Chondrocyte (in vitro differentiated cells): ENCODE results near the gene SPRR2E. TPM values are rescaled to one million over a fixed set of nuclear protein-coding genes. Genes with fewer than 3 reads are reported as not detected.

Experiments
- DNase-seq: peaks from one replicate; pipeline ENCODE4 v3.0.0; 2021; ENCODE audit warnings: mixed read lengths, low spot score
- H3K27ac Mint-ChIP-seq: one replicate; pipeline ENCODE4 v1.8.0; 2021; ENCODE audit warnings: mild to moderate bottlenecking, moderate library complexity, mixed read lengths; ENCODE audit not compliant: unreplicated experiment
- H3K27me3 Mint-ChIP-seq: 2 replicates; pipeline ENCODE4 v1.8.0; 2021; ENCODE audit warnings: low read depth, mixed read lengths
- H3K36me3 Mint-ChIP-seq: 2 replicates; pipeline ENCODE4 v1.8.0; 2021; ENCODE audit warnings: low read depth, mixed read lengths
- H3K4me1 Mint-ChIP-seq: 2 replicates; pipeline ENCODE4 v1.8.0; 2021; ENCODE audit warnings: low read depth, mild to moderate bottlenecking, mixed read lengths
- H3K4me3 Mint-ChIP-seq: one replicate; pipeline ENCODE4 v1.8.0; 2021; ENCODE audit warnings: mild to moderate bottlenecking, moderate library complexity, mixed read lengths; ENCODE audit not compliant: unreplicated experiment
- H3K9me3 Mint-ChIP-seq: 2 replicates; pipeline ENCODE4 v1.8.0; 2021; ENCODE audit warnings: low read depth, mixed read lengths
- total RNA-seq: library from RNA; stranded (reverse); gene quantifications from 3 replicates; pipeline ENCODE4 v1.2.1, GENCODE V29; 2021
- TF ChIP-seq, protein P1 (sequence below): fragments of 200-600 bp; sonication (generic); IDR thresholded peaks from 2 replicates; pipeline ENCODE4 v1.5.0; 2021; ENCODE audit warnings: antibody characterized with exemption, mild to moderate bottlenecking, moderate library complexity

SPRR2E gene
- total RNA-seq, 1 donor from 2014 or later: not detected

DNA sequence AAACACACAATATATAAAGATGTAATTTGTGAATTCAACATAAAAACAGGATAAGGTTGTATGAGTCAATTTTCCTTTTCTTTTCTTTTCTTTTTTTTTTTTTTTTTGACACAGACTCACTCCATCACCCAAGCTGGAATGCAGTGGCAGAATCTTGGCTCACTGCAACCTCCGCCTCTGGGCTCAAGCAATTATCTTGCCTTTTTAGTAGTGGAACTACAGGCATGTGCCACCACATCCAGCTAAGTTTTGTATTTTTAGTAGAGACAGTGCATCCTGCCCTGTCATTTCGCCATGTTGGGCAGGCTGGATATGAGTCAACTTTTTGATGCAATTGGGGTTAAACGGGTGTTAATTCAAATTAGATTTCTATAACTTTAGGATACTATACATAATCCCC lies 12.6 kb downstream of the SPRR2E start:
- no peaks in the 10 kb centered on the region for H3K27me3 Mint-ChIP-seq
- TF ChIP-seq, protein P1, sequence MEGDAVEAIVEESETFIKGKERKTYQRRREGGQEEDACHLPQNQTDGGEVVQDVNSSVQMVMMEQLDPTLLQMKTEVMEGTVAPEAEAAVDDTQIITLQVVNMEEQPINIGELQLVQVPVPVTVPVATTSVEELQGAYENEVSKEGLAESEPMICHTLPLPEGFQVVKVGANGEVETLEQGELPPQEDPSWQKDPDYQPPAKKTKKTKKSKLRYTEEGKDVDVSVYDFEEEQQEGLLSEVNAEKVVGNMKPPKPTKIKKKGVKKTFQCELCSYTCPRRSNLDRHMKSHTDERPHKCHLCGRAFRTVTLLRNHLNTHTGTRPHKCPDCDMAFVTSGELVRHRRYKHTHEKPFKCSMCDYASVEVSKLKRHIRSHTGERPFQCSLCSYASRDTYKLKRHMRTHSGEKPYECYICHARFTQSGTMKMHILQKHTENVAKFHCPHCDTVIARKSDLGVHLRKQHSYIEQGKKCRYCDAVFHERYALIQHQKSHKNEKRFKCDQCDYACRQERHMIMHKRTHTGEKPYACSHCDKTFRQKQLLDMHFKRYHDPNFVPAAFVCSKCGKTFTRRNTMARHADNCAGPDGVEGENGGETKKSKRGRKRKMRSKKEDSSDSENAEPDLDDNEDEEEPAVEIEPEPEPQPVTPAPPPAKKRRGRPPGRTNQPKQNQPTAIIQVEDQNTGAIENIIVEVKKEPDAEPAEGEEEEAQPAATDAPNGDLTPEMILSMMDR: no peak
- H3K4me3 Mint-ChIP-seq: no peak overlapping the region
- H3K4me1 Mint-ChIP-seq: no peaks in the 10 kb centered on the region
- peaks cover 19% of the 10 kb centered on the region for H3K9me3 Mint-ChIP-seq
- no peak for DNase-seq
- H3K27ac Mint-ChIP-seq: no peak overlapping the region
- H3K36me3 Mint-ChIP-seq: no peaks in the 10 kb centered on the region

DNA sequence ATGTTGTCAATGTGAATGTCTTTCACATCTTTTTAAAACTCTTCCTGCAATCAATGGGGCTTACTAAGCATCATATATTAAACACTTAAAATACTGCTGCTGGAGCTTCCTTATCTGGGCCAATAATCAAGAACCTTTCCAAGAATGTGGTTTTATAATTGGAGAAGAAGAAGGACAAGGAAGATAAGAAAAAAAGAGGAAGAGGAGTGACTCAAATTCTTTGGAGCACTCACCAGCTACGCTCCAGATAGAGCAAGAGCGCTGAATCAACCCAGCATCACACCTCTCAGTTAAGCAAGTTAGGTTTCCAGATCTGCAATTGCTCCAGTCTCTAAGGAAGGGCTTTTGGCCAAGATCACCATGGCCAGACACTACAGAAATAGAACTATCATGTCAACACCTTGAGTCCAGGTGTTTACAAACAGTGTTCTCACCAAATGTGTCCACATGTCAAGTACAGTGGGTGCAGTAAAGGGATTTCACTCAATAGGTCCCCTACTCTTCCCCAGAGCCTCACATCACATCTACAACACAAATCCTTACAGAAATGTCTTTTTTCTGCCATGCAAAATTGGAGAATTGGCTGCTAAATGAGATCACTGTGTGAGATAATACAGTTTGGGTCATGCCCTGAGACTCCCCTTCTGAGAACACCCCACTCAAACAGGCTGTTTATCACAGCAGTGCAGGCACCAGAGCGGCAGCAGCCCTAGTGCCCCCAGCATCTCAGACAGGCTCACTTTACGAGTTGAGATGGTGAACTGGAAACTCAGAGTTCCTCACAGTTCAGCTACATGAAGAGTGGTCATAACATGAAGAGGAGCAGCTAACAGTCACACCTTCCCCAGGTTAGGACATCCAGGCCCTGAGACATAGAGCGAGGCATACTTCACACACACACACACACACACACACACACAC lies 21.3 kb downstream of the SPRR2E start:
- TF ChIP-seq, protein P1: no peak

DNA sequence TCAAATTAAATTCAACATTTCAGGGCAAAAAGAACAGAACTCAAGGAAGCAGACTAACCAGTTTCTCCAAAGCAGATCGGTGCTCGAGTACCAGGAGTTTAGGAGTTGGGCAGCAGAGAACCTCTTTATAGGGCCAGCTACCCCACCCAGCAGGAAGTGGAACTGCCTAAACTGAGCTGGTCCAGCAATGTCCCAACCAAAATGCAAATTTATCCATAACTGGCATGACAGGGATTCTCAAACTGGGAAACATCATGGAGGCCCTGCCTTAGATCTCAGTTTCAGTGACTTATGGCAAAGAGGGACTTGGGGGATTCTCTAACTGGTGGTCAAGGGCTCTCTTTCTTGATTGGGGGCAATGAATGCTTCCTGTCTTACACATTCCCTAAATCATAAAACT lies 22.8 kb downstream of the SPRR2E start, which contains the start of gene SPRR2B:
Gene SPRR2B (minus strand): TSS at position 101 of the 400 bp plus-strand sequence. CDS start 772 bp downstream, outside the sequence.
- TF ChIP-seq, protein P1: no peak
- Mint-ChIP-seq H3K4me3 (no peak within 1 kb of the TSS), H3K4me1 (no peaks in the 10 kb centered on the region), H3K27ac (no peak within 1 kb of the TSS), H3K36me3 (no peaks in the 10 kb centered on the region), H3K9me3 (no peaks in the 10 kb centered on the region), H3K27me3 (no peaks in the 10 kb centered on the region)
- DNase-seq: no peak

More for the DNA sequence above, 21.3 kb downstream of the SPRR2E start:
- Mint-ChIP-seq H3K4me1 (no peaks in the 10 kb centered on the region), H3K4me3 (no peak overlapping the region), H3K36me3 (no peaks in the 10 kb centered on the region), H3K9me3 (peaks cover 2% of the 10 kb centered on the region), H3K27ac (no peak overlapping the region), H3K27me3 (no peaks in the 10 kb centered on the region)
- no peak for DNase-seq

DNA sequence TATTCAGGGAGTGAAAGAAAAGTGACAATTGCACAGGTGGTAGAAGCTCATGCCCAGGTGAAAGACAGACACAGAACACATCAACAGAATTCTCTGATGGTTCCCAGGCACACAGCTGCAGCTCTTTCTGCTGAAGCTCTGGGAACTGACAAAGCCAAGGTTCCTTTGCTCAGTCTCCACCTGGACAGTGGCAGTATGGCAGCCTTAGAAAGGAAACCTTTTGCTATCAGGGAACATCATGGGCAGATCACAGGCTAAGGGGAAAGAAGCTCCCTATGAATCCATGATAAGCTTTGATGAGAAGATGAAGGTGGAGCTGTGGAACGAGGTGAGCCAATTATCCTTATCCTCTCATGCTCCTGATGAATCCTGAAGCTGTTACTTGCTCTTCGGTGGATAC lies 24.1 kb downstream of the SPRR2E start:
- Mint-ChIP-seq H3K36me3 (no peaks in the 10 kb centered on the region), H3K4me1 (no peaks in the 10 kb centered on the region), H3K9me3 (no peaks in the 10 kb centered on the region), H3K4me3 (no peak overlapping the region), H3K27ac (no peak overlapping the region), H3K27me3 (peaks cover 5% of the 10 kb centered on the region)
- TF ChIP-seq, protein P1: no peak
- DNase-seq: no peak

DNA sequence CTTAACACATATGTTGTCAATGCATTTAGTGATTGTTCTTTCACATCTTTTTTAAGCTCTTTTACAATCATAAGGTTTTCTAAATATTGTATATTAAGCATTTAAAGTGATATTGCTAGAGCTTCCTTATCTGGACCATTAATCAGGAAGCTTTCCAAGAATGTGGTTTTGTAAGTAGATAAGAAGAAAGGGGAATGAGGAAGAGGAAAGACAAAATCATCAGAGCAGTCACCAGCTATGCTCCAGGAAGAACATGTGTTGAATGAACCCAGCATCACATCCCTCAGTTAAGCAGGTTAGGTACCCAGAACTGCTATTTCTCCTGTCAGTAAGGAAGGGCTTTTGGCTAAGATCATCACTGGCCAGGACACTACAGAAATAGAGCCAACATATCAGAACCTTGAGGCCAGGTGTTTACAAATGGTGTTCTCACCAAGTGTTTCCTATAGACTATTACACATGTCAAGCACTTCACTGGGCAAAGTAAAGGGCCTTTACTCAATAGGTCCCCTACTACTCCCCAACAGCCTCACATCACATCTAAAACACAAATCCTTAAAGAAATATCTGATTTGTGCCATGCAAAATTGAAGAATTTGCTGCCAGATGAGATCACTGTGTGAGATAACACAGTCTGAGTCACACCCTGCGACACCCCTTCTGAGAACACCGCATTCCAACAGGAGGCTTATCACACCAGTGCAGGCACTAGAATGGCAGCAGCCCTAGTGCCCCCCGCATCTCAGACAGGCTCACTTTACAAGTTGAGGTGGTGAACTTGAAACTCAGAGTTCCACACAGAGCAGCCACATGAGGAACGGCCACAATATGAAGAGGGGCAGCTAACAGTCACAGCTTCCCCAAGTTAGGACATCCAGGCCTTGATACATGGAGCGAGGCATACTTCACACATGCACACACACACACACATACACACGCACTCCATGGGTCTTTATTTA lies 35.2 kb downstream of the SPRR2E start:
- Mint-ChIP-seq H3K4me1 (no peaks in the 10 kb centered on the region), H3K36me3 (no peaks in the 10 kb centered on the region), H3K4me3 (no peak overlapping the region), H3K27ac (no peak overlapping the region), H3K9me3 (no peaks in the 10 kb centered on the region), H3K27me3 (peaks cover 4% of the 10 kb centered on the region)
- TF ChIP-seq, protein P1: no peak
- no peak for DNase-seq
